Measurements from ENCODE around the gene SMYD3. TPM values are rescaled to one million over a fixed set of nuclear protein-coding genes. Genes with fewer than 3 reads are reported as not detected.

The SMYD3 gene
- total and polyA plus RNA-seq, 2 donors (not counting 1 experiment from before 2014, with no cell fraction given), result 9.7 to 37.2 TPM

GRCh38 chr1:246460406-246460805, 46.7 kb downstream of the SMYD3 start:
- Histone ChIP-seq H2AFZ (ENCODE audit: insufficient read depth, low read depth, low read length, poor library complexity, severe bottlenecking) (no peak overlapping the region), H3K27ac (ENCODE audit: low read length in 2 of 2) (no peak overlapping the region), H3K4me3 (ENCODE audit: control extremely low read depth in 1 of 5, extremely low read depth in 1 of 5, insufficient read depth in 1 of 5, low read depth in 2 of 5, low read length in 4 of 5) (no peak overlapping the region), H4K20me1 (ENCODE audit: control insufficient read depth, insufficient read depth, low read length, poor library complexity, severe bottlenecking) (no peaks in the 10 kb centered on the region), H3K4me2 (replicated peaks; ENCODE audit: low read depth, low read length, poor library complexity, severe bottlenecking) (no peak overlapping the region), H3K9ac (ENCODE audit: low read length) (no peak overlapping the region), H3K9me3 (ENCODE audit: control extremely low read depth in 1 of 3, control insufficient read depth in 2 of 3, insufficient read depth in 1 of 3, low read length in 2 of 3) (no peaks in the 10 kb centered on the region), H3K4me1 (ENCODE audit: control insufficient read depth in 2 of 2, insufficient read depth in 2 of 2, low read length in 2 of 2) (no peaks in the 10 kb centered on the region), H3K27me3 (replicated peaks in 1 of 4; ENCODE audit: control extremely low read depth in 1 of 4, control insufficient read depth in 3 of 4, insufficient read depth in 4 of 4, low read length in 3 of 4) (no peaks in the 10 kb centered on the region), H3K79me2 (ENCODE audit: control insufficient read depth, insufficient read depth, low read length) (no peaks in the 10 kb centered on the region), H3K36me3 (replicated peaks in 1 of 2; ENCODE audit: control extremely low read depth in 1 of 2, control insufficient read depth in 1 of 2, extremely low read depth in 1 of 2, insufficient read depth in 2 of 2, low read length in 1 of 2) (peaks cover 0 to 3% of the 10 kb centered on the region in 2 experiments)
- Mint-ChIP-seq H3K27me3 (no peaks in the 10 kb centered on the region), H3K27ac (no peak overlapping the region), H3K4me3 (no peak overlapping the region), H3K4me1 (peaks cover 15% of the 10 kb centered on the region), H3K9me3 (ENCODE audit: insufficient read depth) (no peaks in the 10 kb centered on the region)
- TF ChIP-seq EZH2 (IDR thresholded peaks at IDR 0.05; ENCODE audit: borderline replicate concordance, insufficient read depth, low read depth, low read length, poor library complexity, severe bottlenecking), result no peak
- no peak for TF ChIP-seq CTCF (IDR thresholded peaks at IDR 0.05)
- intact Hi-C loops (cut with micrococcal nuclease), result no loop called here
- DNase-seq (no peak), ATAC-seq (ENCODE audit: low read depth) (no peak)
- no CpG with 5 or more reads among the region's 1 CpG for WGBS (ENCODE audit: insufficient coverage)
- POLR2A ChIA-PET, result no interaction called here
- CTCF ChIA-PET, result interaction anchor here (0.7 kb wide), 1 partner anchor 37 kb away, joined by 3 read pairs; no protein-coding TSS in a partner anchor

GRCh38 chr1:246459221-246459620, 47.9 kb downstream of the SMYD3 start:
- Mint-ChIP-seq H3K9me3 (ENCODE audit: insufficient read depth) (no peaks in the 10 kb centered on the region), H3K27me3 (no peaks in the 10 kb centered on the region)

More at GRCh38 chr1:246459221-246459620, 47.9 kb downstream of the SMYD3 start:
- intact Hi-C loops (cut with micrococcal nuclease), result no loop called here
- no peak overlapping the region for H3K4me3 ChIP-seq (ENCODE audit: control extremely low read depth in 1 of 5, extremely low read depth in 1 of 5, insufficient read depth in 1 of 5, low read depth in 2 of 5, low read length in 4 of 5)
- H2AFZ ChIP-seq (ENCODE audit: insufficient read depth, low read depth, low read length, poor library complexity, severe bottlenecking), result no peak overlapping the region
- TF ChIP-seq EZH2 (IDR thresholded peaks at IDR 0.05; ENCODE audit: borderline replicate concordance, insufficient read depth, low read depth, low read length, poor library complexity, severe bottlenecking) (no peak), CTCF (IDR thresholded peaks at IDR 0.05) (no peak)
- ATAC-seq (ENCODE audit: low read depth), result no peak
- ChIA-PET CTCF (no interaction called here), POLR2A (no interaction called here)
- DNase-seq, result no peak
- H3K4me1 ChIP-seq (ENCODE audit: control insufficient read depth in 2 of 2, insufficient read depth in 2 of 2, low read length in 2 of 2), result no peaks in the 10 kb centered on the region
- H3K27ac Mint-ChIP-seq, result no peak overlapping the region
- H3K4me3 Mint-ChIP-seq, result no peak overlapping the region
- WGBS (ENCODE audit: insufficient coverage), result 88% methylated on average over 9 of the region's 14 CpGs
- H3K36me3 ChIP-seq (replicated peaks in 1 of 2; ENCODE audit: control extremely low read depth in 1 of 2, control insufficient read depth in 1 of 2, extremely low read depth in 1 of 2, insufficient read depth in 2 of 2, low read length in 1 of 2), result peaks cover 0 to 3% of the 10 kb centered on the region in 2 experiments
- no peak overlapping the region for H3K9ac ChIP-seq (ENCODE audit: low read length)
- no peaks in the 10 kb centered on the region for H3K9me3 ChIP-seq (ENCODE audit: control extremely low read depth in 1 of 3, control insufficient read depth in 2 of 3, insufficient read depth in 1 of 3, low read length in 2 of 3)
- peaks cover 15% of the 10 kb centered on the region for H3K4me1 Mint-ChIP-seq
- no peaks in the 10 kb centered on the region for H3K79me2 ChIP-seq (ENCODE audit: control insufficient read depth, insufficient read depth, low read length)
- no peak overlapping the region for H3K27ac ChIP-seq (ENCODE audit: low read length in 2 of 2)
- H4K20me1 ChIP-seq (ENCODE audit: control insufficient read depth, insufficient read depth, low read length, poor library complexity, severe bottlenecking), result no peaks in the 10 kb centered on the region
- no peaks in the 10 kb centered on the region for H3K27me3 ChIP-seq (replicated peaks in 1 of 4; ENCODE audit: control extremely low read depth in 1 of 4, control insufficient read depth in 3 of 4, insufficient read depth in 4 of 4, low read length in 3 of 4)
- no peak overlapping the region for H3K4me2 ChIP-seq (replicated peaks; ENCODE audit: low read depth, low read length, poor library complexity, severe bottlenecking)
